Mesendoderm (in vitro differentiated cells): ENCODE measurements around the gene ITGB3BP.

Experiments used
- DNase-seq: peaks from one replicate; pipeline ENCODE4 v3.0.0; 2013
- H2AK5ac ChIP-seq: 2 replicates; pipeline ENCODE4 v1.6.1; 2013; ENCODE audit warnings: low read length, inconsistent platforms
- H2BK120ac ChIP-seq: 2 replicates; pipeline ENCODE4 v1.6.1; 2013; ENCODE audit warnings: low read depth, mild to moderate bottlenecking, low read length, moderate library complexity, mixed read lengths
- H2BK15ac ChIP-seq: replicated peaks from 2 replicates; pipeline ENCODE4 v1.6.1; 2013; ENCODE audit warnings: low read depth, mild to moderate bottlenecking, moderate library complexity
- H2BK5ac ChIP-seq: 2 replicates; pipeline ENCODE4 v1.6.1; 2013; ENCODE audit warnings: low read length, inconsistent platforms
- H3K18ac ChIP-seq: 2 replicates; pipeline ENCODE4 v1.6.1; 2013; ENCODE audit warnings: mild to moderate bottlenecking, low read length, mixed read lengths
- H3K23ac ChIP-seq: one replicate; pipeline ENCODE4 v1.6.1; 2013; ENCODE audit warnings: low read length
- H3K27ac ChIP-seq: 2 replicates; pipeline ENCODE4 v1.5.1; 2013; ENCODE audit warnings: low read depth, mild to moderate bottlenecking, inconsistent platforms, low read length, moderate library complexity
- H3K27me3 ChIP-seq: 2 replicates; pipeline ENCODE4 v1.6.1; 2013; ENCODE audit warnings: low read length, control low read depth, mild to moderate bottlenecking, inconsistent platforms; ENCODE audit not compliant: insufficient read depth, poor library complexity
- H3K36me3 ChIP-seq: 2 replicates; pipeline ENCODE4 v1.6.1; 2013; ENCODE audit warnings: low read length, inconsistent platforms; ENCODE audit not compliant: control insufficient read depth, insufficient read depth
- H3K4ac ChIP-seq: one replicate; pipeline ENCODE4 v1.6.1; 2013; ENCODE audit warnings: low read depth, mild to moderate bottlenecking, low read length, moderate library complexity
- H3K4me1 ChIP-seq: 2 replicates; pipeline ENCODE4 v1.6.1; 2013; ENCODE audit warnings: low read depth, low read length, inconsistent platforms; ENCODE audit not compliant: control insufficient read depth
- H3K4me2 ChIP-seq: 2 replicates; pipeline ENCODE4 v1.6.1; 2013; ENCODE audit warnings: low read length
- H3K4me3 ChIP-seq: 2 replicates; pipeline ENCODE4 v1.5.1; 2013; ENCODE audit warnings: mild to moderate bottlenecking, low read length
- H3K56ac ChIP-seq: one replicate; pipeline ENCODE4 v1.6.1; 2013; ENCODE audit warnings: low read length
- H3K79me1 ChIP-seq: 2 replicates; pipeline ENCODE4 v1.6.1; 2013; ENCODE audit warnings: low read length, inconsistent platforms
- H3K79me2 ChIP-seq: 2 replicates; pipeline ENCODE4 v1.6.1; 2013; ENCODE audit warnings: mild to moderate bottlenecking, low read length; ENCODE audit not compliant: control insufficient read depth, insufficient read depth
- H3K9ac ChIP-seq: 2 replicates; pipeline ENCODE4 v1.6.1; 2013; ENCODE audit warnings: low read length, inconsistent platforms
- H4K5ac ChIP-seq: one replicate; pipeline ENCODE4 v1.6.1; 2013; ENCODE audit warnings: low read length
- H4K8ac ChIP-seq: one replicate; pipeline ENCODE4 v1.6.1; 2013; ENCODE audit warnings: low read depth, mild to moderate bottlenecking, control low read depth, low read length, moderate library complexity
- WGBS: extraction: QIAGEN DNeasy Blood & Tissue Kit; methylation state at CpG from one replicate; pipeline ENCODE4 v1.1.7; 2013; ENCODE audit warnings: low lambda C conversion rate, missing lambda C conversion rate; ENCODE audit not compliant: insufficient coverage; ENCODE audit errors: extremely low coverage; 5-methylcytosine and 5-hydroxymethylcytosine counted together

The ITGB3BP gene

GRCh38 chr1:63545780-63546179, 22.8 kb upstream of the ITGB3BP start:
- Histone ChIP-seq H3K23ac (no peak overlapping the region), H3K9ac (no peak overlapping the region), H3K4me2 (no peak overlapping the region), H4K5ac (no peak overlapping the region), H3K4me3 (no peak overlapping the region), H2AK5ac (no peak overlapping the region), H3K56ac (no peak overlapping the region), H3K36me3 (no peaks in the 10 kb centered on the region), H3K79me2 (no peaks in the 10 kb centered on the region), H3K18ac (no peak overlapping the region), H3K4me1 (no peaks in the 10 kb centered on the region), H2BK5ac (no peak overlapping the region), H3K4ac (no peak overlapping the region), H4K8ac (no peak overlapping the region), H3K79me1 (no peaks in the 10 kb centered on the region), H2BK15ac (no peak overlapping the region), H3K27me3 (no peaks in the 10 kb centered on the region), H3K27ac (no peak overlapping the region), H2BK120ac (no peak overlapping the region)
- DNase-seq, result no peak

GRCh38 chr1:63537940-63538339, 14.9 kb upstream of the ITGB3BP start:
- H2BK15ac ChIP-seq, result no peak overlapping the region

GRCh38 chr1:63537006-63537405, 14.0 kb upstream of the ITGB3BP start:
- H3K9ac ChIP-seq, result no peak overlapping the region
- no peaks in the 10 kb centered on the region for H3K27me3 ChIP-seq
- H3K23ac ChIP-seq, result no peak overlapping the region
- no peak overlapping the region for H2BK15ac ChIP-seq
- no peak overlapping the region for H3K4me2 ChIP-seq
- H2AK5ac ChIP-seq, result no peak overlapping the region
- H3K4me3 ChIP-seq, result no peak overlapping the region
- H2BK5ac ChIP-seq, result no peak overlapping the region
- no CpG with 5 or more reads among the region's 2 CpGs for WGBS
- peak; percentile 51 for DNase-seq
- H2BK120ac ChIP-seq, result no peak overlapping the region
- no peak overlapping the region for H3K4ac ChIP-seq
- H3K79me1 ChIP-seq, result no peaks in the 10 kb centered on the region
- no peaks in the 10 kb centered on the region for H3K36me3 ChIP-seq
- H3K56ac ChIP-seq, result no peak overlapping the region
- H3K79me2 ChIP-seq, result no peaks in the 10 kb centered on the region
- no peak overlapping the region for H3K18ac ChIP-seq
- no peak overlapping the region for H4K5ac ChIP-seq
- no peak overlapping the region for H4K8ac ChIP-seq
- no peak overlapping the region for H3K27ac ChIP-seq
- no peaks in the 10 kb centered on the region for H3K4me1 ChIP-seq

More at GRCh38 chr1:63537940-63538339, 14.9 kb upstream of the ITGB3BP start:
- Histone ChIP-seq H3K18ac (no peak overlapping the region), H3K4ac (no peak overlapping the region), H3K36me3 (no peaks in the 10 kb centered on the region), H3K56ac (no peak overlapping the region), H4K8ac (no peak overlapping the region), H2BK5ac (no peak overlapping the region), H3K79me1 (no peaks in the 10 kb centered on the region), H3K4me3 (no peak overlapping the region), H3K9ac (no peak overlapping the region), H3K4me1 (no peaks in the 10 kb centered on the region), H2BK120ac (no peak overlapping the region), H3K23ac (no peak overlapping the region), H3K4me2 (no peak overlapping the region), H3K27me3 (no peaks in the 10 kb centered on the region), H3K27ac (no peak overlapping the region), H4K5ac (no peak overlapping the region), H3K79me2 (no peaks in the 10 kb centered on the region), H2AK5ac (no peak overlapping the region)
- no peak for DNase-seq
- WGBS, result 90% methylated on average over 1 of the region's 1 CpG

GRCh38 chr1:63534406-63534805, 11.4 kb upstream of the ITGB3BP start:
- H3K4me3 ChIP-seq, result no peak overlapping the region

GRCh38 chr1:63533931-63534330, 10.9 kb upstream of the ITGB3BP start:
- Histone ChIP-seq H4K5ac (no peak overlapping the region), H3K27ac (no peak overlapping the region), H3K27me3 (no peaks in the 10 kb centered on the region), H3K36me3 (no peaks in the 10 kb centered on the region), H3K4me2 (no peak overlapping the region), H3K79me2 (no peaks in the 10 kb centered on the region), H3K18ac (no peak overlapping the region), H3K23ac (no peak overlapping the region), H3K9ac (no peak overlapping the region), H3K4ac (no peak overlapping the region), H2BK5ac (no peak overlapping the region), H3K56ac (no peak overlapping the region), H4K8ac (no peak overlapping the region), H3K4me3 (no peak overlapping the region), H3K4me1 (no peaks in the 10 kb centered on the region), H2BK15ac (no peak overlapping the region), H2BK120ac (no peak overlapping the region), H3K79me1 (no peaks in the 10 kb centered on the region), H2AK5ac (no peak overlapping the region)
- DNase-seq, result no peak
- WGBS, result no CpG with 5 or more reads among the region's 1 CpG

More at GRCh38 chr1:63534406-63534805, 11.4 kb upstream of the ITGB3BP start:
- H3K18ac ChIP-seq, result no peak overlapping the region
- H3K4ac ChIP-seq, result no peak overlapping the region
- no peak overlapping the region for H4K8ac ChIP-seq
- H2AK5ac ChIP-seq, result no peak overlapping the region
- no peak for DNase-seq
- no peaks in the 10 kb centered on the region for H3K79me1 ChIP-seq
- no peak overlapping the region for H3K4me2 ChIP-seq
- H3K36me3 ChIP-seq, result no peaks in the 10 kb centered on the region
- no peak overlapping the region for H4K5ac ChIP-seq
- no peak overlapping the region for H2BK5ac ChIP-seq
- no peak overlapping the region for H3K9ac ChIP-seq
- H2BK15ac ChIP-seq, result no peak overlapping the region
- no peaks in the 10 kb centered on the region for H3K79me2 ChIP-seq
- no peaks in the 10 kb centered on the region for H3K27me3 ChIP-seq
- H3K4me1 ChIP-seq, result no peaks in the 10 kb centered on the region
- no peak overlapping the region for H3K23ac ChIP-seq
- H2BK120ac ChIP-seq, result no peak overlapping the region
- no peak overlapping the region for H3K27ac ChIP-seq
- H3K56ac ChIP-seq, result no peak overlapping the region

- H3K4ac ChIP-seq, result no peak overlapping the region
- no peak for DNase-seq
- H2AK5ac ChIP-seq, result no peak overlapping the region
- H2BK120ac ChIP-seq, result no peak overlapping the region
- H3K4me3 ChIP-seq, result no peak overlapping the region
- WGBS, result no CpG with 5 or more reads among the region's 1 CpG
- no peak overlapping the region for H4K8ac ChIP-seq
- H3K27ac ChIP-seq, result no peak overlapping the region
- no peak overlapping the region for H2BK5ac ChIP-seq
- no peaks in the 10 kb centered on the region for H3K27me3 ChIP-seq
- H3K56ac ChIP-seq, result no peak overlapping the region
- H3K9ac ChIP-seq, result no peak overlapping the region
- no peak overlapping the region for H3K4me2 ChIP-seq
- H3K36me3 ChIP-seq, result no peaks in the 10 kb centered on the region
- H4K5ac ChIP-seq, result no peak overlapping the region
- H3K79me2 ChIP-seq, result no peaks in the 10 kb centered on the region
- no peaks in the 10 kb centered on the region for H3K79me1 ChIP-seq
- H3K4me1 ChIP-seq, result no peaks in the 10 kb centered on the region
- H2BK15ac ChIP-seq, result no peak overlapping the region
- no peak overlapping the region for H3K18ac ChIP-seq
- H3K23ac ChIP-seq, result no peak overlapping the region
Measured at GRCh38 chr1:63532727-63533126, 9.7 kb upstream of the ITGB3BP start.
